CD4-positive, alpha-beta T cell treated with Interleukin-4 for 4 hours (primary cell): Measurements from ENCODE around the gene EFCAB7.

Experiments used
- DNase-seq: peaks from one replicate; pipeline ENCODE4 v3.0.0-alpha.2; 2020

The EFCAB7 gene

GRCh38 chr1:63612564-63612963 lies 89.2 kb downstream of the EFCAB7 start:
- no peak for DNase-seq

- DNase-seq, result no peak
Observed at GRCh38 chr1:63612971-63613370, 89.6 kb downstream of the EFCAB7 start.

GRCh38 chr1:63615768-63616420 lies 92.6 kb downstream of the EFCAB7 start:
- peak; percentile 84 for DNase-seq

- DNase-seq, result no peak
Observed at GRCh38 chr1:63617450-63617849, 94.1 kb downstream of the EFCAB7 start.

GRCh38 chr1:63618011-63618410 lies 94.7 kb downstream of the EFCAB7 start:
- no peak for DNase-seq

GRCh38 chr1:63619558-63619957 lies 96.2 kb downstream of the EFCAB7 start:
- DNase-seq, result no peak

GRCh38 chr1:63620671-63621070 lies 97.3 kb downstream of the EFCAB7 start:
- no peak for DNase-seq

- no peak for DNase-seq
Observed at GRCh38 chr1:63621075-63621474, 97.8 kb downstream of the EFCAB7 start.

- DNase-seq, result no peak
Observed at GRCh38 chr1:63621698-63622097, 98.4 kb downstream of the EFCAB7 start.
